Fibroblast of villous mesenchyme (primary cell): ENCODE data around the gene PCDHGB2. TPM values are rescaled to one million over a fixed set of nuclear protein-coding genes. Genes with fewer than 3 reads are reported as not detected.
"Not testable (repeated sequence)": the region's sequence is repeated elsewhere in the genome, so short reads cannot be mapped to it uniquely, and the experiment has no call there.

Experiments
- DNase-seq: peaks from one replicate; pipeline ENCODE4 v3.0.0-alpha.2; 2010; ENCODE audit warnings: low read depth
- H3K4me3 ChIP-seq: 2 replicates; pipeline ENCODE4 v1.5.1; 2011; ENCODE audit warnings: low read depth, mild to moderate bottlenecking, low read length
- total RNA-seq: library from RNA; depleted of rRNA; stranded (reverse); fragments of >200 nt; gene quantifications from 2 replicates; pipeline ENCODE4 v1.2.3, GENCODE V29; 2012
- TF ChIP-seq, protein P1 (sequence below): IDR thresholded peaks from 2 replicates; pipeline ENCODE4 v1.5.1; 2012; ENCODE audit warnings: low read depth, mild to moderate bottlenecking, low read length; ENCODE audit not compliant: insufficient read depth

Gene PCDHGB2
- 2.3 and 2.6 TPM in 2 replicates for total RNA-seq

DNA sequence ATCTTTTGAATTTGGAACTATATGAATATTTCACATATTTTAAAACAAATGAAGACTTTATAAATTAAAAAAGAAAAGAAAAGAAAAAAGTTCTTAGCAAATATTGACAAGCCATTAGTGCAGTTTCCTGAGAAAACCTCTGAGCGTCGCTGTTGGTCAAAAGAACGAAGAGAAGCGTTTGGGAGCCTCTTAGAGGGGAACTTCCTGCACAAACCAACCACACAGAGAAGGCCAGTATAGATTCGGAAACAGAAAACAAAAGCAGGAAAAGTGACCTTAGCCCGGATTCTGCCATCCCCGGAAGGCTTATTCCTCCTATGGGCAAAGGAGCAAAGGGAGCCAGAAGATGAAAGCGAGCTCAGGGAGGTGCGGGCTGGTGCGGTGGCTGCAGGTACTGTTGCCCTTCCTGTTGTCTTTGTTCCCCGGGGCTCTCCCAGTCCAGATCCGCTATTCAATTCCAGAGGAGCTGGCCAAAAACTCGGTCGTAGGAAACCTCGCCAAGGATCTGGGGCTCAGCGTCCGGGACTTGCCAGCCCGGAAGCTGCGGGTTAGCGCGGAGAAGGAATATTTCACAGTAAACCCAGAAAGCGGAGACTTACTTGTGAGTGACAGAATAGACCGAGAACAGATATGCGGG, at the start of gene PCDHGB2:
Gene PCDHGB2 (plus strand): TSS at position 205 of the 637 bp plus-strand sequence. CDS start 142 bp downstream, at position 347.
- peak; percentile 51 for DNase-seq
- peak within 1 kb of the TSS; percentile 48 for H3K4me3 ChIP-seq
- TF ChIP-seq, protein P1, sequence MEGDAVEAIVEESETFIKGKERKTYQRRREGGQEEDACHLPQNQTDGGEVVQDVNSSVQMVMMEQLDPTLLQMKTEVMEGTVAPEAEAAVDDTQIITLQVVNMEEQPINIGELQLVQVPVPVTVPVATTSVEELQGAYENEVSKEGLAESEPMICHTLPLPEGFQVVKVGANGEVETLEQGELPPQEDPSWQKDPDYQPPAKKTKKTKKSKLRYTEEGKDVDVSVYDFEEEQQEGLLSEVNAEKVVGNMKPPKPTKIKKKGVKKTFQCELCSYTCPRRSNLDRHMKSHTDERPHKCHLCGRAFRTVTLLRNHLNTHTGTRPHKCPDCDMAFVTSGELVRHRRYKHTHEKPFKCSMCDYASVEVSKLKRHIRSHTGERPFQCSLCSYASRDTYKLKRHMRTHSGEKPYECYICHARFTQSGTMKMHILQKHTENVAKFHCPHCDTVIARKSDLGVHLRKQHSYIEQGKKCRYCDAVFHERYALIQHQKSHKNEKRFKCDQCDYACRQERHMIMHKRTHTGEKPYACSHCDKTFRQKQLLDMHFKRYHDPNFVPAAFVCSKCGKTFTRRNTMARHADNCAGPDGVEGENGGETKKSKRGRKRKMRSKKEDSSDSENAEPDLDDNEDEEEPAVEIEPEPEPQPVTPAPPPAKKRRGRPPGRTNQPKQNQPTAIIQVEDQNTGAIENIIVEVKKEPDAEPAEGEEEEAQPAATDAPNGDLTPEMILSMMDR: peak; percentile 40

DNA sequence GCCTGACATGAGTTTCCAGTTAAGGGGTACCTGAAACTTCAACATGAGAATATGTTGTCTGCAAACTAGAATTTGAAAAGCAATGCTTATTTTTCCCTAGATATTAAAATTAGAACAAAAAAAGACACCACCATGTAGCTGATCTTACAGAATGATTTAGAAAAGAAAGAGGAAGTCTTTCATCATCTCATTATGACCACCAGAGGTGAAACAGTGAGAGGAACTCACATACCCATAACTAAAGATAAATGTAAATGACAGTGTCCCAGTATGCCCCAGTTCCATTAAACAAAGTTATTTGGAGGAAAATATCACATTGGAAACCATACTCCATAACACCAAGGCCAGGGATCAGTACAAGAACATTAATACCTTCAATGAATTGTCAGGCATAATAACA, 46.1 kb upstream of the PCDHGB2 start:
- no peak for DNase-seq
- TF ChIP-seq, protein P1: no peak
- H3K4me3 ChIP-seq: no peak overlapping the region

DNA sequence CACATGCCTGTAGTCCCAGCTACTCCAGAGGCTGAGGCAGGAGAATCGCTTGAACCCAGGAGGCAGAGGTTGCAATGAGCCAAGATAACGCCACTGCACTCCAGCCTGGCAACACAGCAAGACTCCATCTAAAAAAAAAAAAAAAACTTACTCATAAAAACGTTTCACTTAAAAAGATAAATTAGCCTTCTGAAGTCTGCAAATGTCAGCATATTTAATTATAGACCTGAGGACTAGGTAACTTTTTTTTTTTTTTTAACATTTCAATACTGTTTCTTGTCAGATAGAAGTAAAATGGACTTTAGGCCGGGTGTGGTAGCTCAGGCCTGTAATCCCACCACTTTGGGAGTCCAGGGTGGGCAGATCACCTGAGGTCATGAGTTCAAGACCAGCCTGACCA, 42.8 kb upstream of the PCDHGB2 start:
- DNase-seq, H3K4me3 ChIP-seq: not testable (repeated sequence)

DNA sequence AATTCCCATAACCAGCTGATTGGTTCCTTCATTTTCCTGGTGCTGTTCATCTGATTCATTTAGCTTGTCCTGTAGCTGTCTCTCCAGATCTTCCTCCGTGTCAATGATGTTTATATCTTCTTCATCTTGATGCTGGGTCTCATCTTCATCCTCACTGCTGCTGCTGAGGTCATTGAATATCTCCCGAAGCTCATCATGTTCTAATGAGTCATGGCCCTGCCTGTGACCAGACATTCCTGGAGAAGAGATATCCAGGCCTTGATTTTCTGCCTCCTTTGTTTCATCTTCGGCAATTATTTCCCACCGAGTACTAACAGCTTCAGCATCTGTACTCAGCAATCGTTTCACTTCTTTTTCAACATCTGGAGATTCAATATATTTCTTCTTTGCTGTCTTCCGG, 40.6 kb upstream of the PCDHGB2 start:
- no peak for DNase-seq
- no peak overlapping the region for H3K4me3 ChIP-seq
- TF ChIP-seq, protein P1: no peak

DNA sequence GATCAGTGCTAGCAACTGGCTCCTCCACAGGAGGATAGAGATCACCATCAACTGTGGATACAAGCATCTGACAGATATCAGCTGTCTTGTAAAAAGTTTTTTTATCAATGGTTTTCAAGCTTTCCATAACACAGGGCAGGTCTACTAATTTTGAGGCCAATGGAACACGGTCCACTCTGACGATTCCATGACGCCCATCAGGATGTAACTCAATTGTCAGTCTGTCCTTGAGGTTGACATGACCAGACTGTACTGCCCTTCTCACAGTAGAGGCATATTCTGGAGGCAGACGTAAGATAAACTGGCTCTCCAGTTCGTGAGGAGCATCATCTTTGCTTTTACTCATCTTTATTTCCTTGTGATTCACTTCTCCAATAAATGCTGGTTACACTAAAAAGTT, 40.1 kb upstream of the PCDHGB2 start:
- H3K4me3 ChIP-seq: peak overlapping the region; percentile 84
- no peak for DNase-seq
- TF ChIP-seq, protein P1: no peak

DNA sequence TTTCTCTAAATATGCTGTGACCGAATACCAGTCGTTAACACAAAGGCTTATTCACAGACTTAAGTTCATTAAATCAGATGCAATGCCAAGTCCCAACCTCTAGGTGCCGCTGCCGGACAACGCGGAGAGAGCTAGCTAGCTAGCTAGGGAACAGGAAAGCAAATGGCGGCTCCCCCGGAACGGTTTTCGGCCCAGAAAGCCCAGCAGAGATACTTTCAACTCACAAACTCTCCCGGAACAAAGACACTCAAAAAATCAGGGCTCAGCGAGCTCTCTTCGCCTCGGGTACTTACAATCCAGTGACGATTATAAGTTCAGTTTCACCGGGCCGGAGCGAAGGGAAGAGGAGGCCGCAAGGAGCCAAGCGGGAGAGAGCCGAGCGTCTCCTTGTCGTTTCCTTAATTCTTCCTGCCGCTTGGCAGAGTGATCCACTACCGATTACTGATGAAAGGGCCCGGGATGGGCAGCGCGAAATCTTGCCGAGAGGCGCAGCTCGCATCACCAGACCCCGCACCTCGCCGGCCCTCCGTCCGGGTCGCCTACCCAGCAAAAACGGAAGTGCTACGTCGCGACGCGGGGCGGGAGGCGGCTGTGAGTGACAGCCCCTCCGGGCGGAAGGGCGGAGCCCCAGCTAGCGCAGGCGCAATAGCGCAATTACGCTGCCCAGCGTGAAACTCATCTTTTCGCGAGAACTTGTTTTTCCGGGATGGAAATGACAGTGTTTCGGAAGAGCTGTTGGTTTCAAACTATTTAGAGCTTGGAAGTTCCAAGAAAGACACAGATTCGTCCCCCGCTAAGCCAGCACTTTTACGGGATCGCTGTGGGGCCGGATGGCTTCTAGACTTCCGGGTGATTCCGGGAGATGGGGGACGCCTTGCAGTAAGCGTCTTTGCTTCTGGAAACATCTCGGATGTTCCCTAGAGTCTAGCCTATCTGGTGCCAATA, 39.3 kb upstream of the PCDHGB2 start, which contains the start of gene TAF7:
Gene TAF7 (minus strand): TSS at position 560 of the 945 bp plus-strand sequence. CDS start 740 bp downstream, outside the sequence.
- peak within 1 kb of the TSS; percentile 84 for H3K4me3 ChIP-seq
- peak; percentile 95 for DNase-seq
- TF ChIP-seq, protein P1: peak; percentile 94

DNA sequence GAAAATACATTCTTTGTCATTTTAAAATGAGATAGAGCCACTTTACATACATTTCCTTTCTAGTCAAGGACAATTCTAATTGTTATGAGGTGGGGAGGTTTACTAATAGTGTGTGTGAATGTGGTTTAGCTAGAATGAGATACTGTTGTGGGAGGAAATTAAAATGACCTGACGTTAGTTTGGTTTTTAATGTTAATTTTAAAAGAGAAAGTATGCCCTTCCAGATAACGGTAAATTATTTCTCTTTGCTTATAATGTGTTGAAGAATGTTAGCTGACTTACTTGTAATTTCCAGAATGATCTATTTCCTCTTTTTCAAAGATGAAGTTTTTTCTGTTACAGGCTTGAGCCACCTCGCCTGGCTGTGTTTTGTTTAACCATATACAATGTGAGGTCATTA, 37.5 kb upstream of the PCDHGB2 start:
- no peak overlapping the region for H3K4me3 ChIP-seq
- TF ChIP-seq, protein P1: no peak
- DNase-seq: no peak
